ENCODE results near the gene ESYT1. TPM values are rescaled to one million over a fixed set of nuclear protein-coding genes. Genes with fewer than 3 reads are reported as not detected.
"Not testable (repeated sequence)": the region's sequence is repeated elsewhere in the genome, so short reads cannot be mapped to it uniquely, and the experiment has no call there.

Gene ESYT1
- total RNA-seq, 1 experiment from 2014 or later = 138 TPM

DNA sequence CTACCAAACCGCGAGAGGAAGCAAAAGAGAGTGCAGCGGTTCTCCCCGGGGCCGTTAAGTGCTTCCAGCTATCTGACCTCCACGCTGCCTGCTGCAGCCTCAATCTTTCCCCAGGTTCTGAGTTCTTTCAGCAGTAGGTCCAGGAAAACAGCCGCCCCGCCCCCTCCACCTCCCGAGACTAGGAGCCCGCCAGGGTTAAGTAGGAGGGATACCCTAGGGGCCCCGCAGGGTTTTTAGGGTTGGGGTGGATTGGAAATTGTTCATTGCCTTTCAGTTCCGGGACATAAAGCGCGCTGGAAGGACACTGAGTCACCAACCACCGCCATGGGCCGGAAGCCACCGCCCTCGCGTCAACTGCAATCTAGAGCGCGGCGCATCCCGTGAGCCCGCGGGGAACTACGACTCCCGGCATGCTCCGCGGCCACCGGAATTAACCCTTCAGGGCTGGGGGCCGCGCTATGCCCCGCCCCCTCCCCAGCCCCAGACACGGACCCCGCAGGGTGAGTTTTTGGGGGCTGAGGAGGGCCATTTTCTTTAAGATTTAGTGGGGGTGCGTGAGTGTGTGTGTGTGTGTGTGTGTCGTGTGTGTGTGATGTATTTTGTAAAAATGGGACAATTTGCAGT lies 24.2 kb downstream of the ESYT1 start, which contains the start of gene MYL6B:
Gene MYL6B (plus strand): TSS at position 456 of the 624 bp plus-strand sequence. CDS start 1,332 bp downstream, outside the sequence.
- H3K27ac ChIP-seq = peak within 1 kb of the TSS; percentile 88
- H3K9me3 ChIP-seq (replicated peaks) = no peaks in the 10 kb centered on the region
- peak within 1 kb of the TSS; percentile 44 for H3K4me3 ChIP-seq
- H3K4me1 ChIP-seq (replicated peaks) = peaks cover 21% of the 10 kb centered on the region
- DNase-seq (ENCODE audit: low read depth in 1 of 2, low spot score in 2 of 2) = peak; percentile 81 to 91
- H3K36me3 ChIP-seq = no peaks in the 10 kb centered on the region; the same call in 1 of the 2 replicates
- no peaks in the 10 kb centered on the region for H3K27me3 ChIP-seq (replicated peaks)

DNA sequence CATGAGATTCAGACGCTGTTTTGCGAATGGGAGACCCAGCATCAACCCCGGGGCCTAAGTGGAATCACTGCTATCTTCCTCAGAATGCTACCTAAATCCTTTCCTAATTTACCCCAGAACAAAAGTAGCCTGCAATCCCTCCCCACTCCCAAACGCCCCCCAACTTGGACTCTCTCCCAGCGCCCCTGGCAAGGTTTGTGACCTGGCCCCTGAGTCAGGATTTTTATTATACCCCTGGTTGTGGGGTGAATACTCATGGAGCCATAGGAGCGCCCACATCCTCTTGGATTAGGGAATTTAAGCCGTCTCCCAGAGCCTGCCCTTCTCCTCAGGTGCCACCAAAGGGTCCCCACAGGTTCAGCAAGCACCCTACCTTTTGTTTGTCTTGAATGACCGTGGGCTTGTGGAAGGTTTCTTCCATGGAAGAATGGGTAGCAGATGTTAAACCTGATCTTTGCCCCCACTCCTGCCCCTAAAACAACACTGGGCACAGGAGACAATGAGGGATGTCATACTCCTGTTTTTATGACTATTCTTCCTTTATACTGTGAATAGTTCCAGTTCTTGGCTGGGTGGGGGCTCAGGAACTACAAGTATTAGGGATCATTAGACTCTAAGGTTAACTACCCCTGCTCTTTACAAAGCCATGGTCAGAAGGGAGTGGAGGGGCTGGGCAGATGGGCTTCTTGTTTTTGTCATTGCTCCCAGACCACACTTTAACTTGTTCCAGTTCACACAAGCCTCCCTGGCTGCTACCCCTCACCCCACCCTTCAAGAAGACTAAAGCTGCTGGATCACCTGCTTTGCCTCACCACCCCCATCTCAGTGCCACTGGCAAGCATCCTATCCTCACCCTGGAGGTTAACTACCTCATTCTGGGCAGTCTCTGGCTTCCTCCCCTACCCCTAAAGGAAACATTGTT lies 24.9 kb downstream of the ESYT1 start:
- H3K27me3 ChIP-seq (replicated peaks) = no peaks in the 10 kb centered on the region
- peaks cover 26% of the 10 kb centered on the region for H3K4me1 ChIP-seq (replicated peaks)
- DNase-seq (ENCODE audit: low read depth in 1 of 2, low spot score in 2 of 2) = no peak
- no peak overlapping the region; the same call in 1 of the 2 replicates for H3K27ac ChIP-seq
- H3K9me3 ChIP-seq (replicated peaks) = no peaks in the 10 kb centered on the region
- H3K36me3 ChIP-seq = peaks cover 3% of the 10 kb centered on the region; the same call in 1 of the 2 replicates
- H3K4me3 ChIP-seq = peak overlapping the region; percentile 44

DNA sequence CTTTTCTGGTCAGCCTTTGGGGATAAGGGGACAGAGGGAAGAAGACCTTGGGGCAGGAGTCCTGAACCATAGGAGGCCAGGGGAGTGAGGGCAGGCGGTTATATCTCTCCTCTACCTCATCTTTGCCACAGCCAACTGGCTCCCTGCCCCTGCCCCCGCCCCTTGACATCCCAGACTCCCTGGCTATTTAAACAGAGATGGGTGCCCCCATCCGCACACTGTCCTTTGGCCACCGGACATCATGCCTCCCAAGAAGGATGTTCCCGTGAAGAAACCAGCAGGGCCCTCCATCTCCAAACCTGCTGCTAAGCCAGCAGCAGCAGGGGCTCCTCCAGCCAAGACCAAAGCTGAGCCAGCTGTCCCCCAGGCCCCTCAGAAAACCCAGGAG lies 25.6 kb downstream of the ESYT1 start:
- no peaks in the 10 kb centered on the region; the same call in 1 of the 2 replicates for H3K9me3 ChIP-seq (replicated peaks)
- H3K4me3 ChIP-seq = no peak overlapping the region
- peaks cover 26% of the 10 kb centered on the region for H3K4me1 ChIP-seq (replicated peaks)
- H3K27me3 ChIP-seq (replicated peaks) = no peaks in the 10 kb centered on the region
- no peak for DNase-seq (ENCODE audit: low read depth in 1 of 2, low spot score in 2 of 2)
- peaks cover 8% of the 10 kb centered on the region for H3K36me3 ChIP-seq
- no peak overlapping the region for H3K27ac ChIP-seq

DNA sequence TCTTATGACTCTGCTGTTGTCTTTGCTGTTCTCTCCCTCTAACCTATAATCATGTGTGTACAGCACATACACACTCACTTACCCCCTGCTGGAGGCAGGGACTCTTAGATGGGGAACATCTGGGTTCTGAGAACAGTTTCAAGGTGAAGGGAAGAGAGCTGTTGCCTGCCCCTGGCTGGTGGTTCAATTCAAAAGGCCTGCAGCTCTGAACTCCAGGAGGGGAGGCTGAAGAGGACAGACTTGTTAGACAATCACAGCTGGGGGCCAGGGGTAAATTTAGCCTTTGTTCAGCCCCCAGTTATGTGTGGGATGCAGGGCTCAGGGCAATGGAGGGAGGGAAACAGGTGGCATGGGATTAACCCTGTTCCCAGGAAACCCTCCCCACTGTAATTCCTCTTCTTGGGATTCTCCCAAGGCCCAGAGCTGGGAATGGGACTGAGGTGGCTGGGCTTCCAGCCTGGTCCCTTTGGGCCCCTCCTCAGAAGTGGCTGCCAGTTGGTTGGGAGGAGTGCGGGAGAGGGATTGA lies 26.2 kb downstream of the ESYT1 start:
- no peaks in the 10 kb centered on the region; the same call in 1 of the 2 replicates for H3K9me3 ChIP-seq (replicated peaks)
- peaks cover 14% of the 10 kb centered on the region for H3K36me3 ChIP-seq
- DNase-seq (ENCODE audit: low read depth in 1 of 2, low spot score in 2 of 2) = no peak
- H3K4me1 ChIP-seq (replicated peaks) = peaks cover 26% of the 10 kb centered on the region
- H3K27ac ChIP-seq = no peak overlapping the region
- no peaks in the 10 kb centered on the region for H3K27me3 ChIP-seq (replicated peaks)
- H3K4me3 ChIP-seq = no peak overlapping the region

DNA sequence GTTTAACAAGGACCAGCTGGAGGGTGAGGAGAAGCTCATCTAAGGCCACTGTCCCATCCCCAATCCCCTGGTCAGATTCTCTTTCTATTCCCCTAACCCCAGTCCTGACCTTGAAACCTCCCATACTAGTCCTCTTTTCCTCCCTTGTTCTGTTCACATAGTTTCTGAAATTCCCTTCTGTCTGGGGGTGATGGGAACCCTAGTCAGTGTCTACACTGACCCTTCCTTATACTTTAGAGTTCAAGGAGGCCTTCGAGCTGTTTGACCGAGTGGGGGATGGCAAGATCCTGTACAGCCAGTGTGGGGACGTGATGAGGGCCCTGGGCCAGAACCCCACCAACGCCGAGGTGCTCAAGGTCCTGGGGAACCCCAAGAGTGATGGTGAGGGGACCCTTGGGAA lies 26.8 kb downstream of the ESYT1 start:
- no peak for DNase-seq (ENCODE audit: low read depth in 1 of 2, low spot score in 2 of 2)
- Histone ChIP-seq H3K36me3 (peaks cover 20% of the 10 kb centered on the region), H3K27me3 (replicated peaks) (no peaks in the 10 kb centered on the region), H3K4me3 (no peak overlapping the region), H3K27ac (no peak overlapping the region), H3K9me3 (replicated peaks) (no peaks in the 10 kb centered on the region; the same call in 1 of the 2 replicates), H3K4me1 (replicated peaks) (peaks cover 26% of the 10 kb centered on the region)

DNA sequence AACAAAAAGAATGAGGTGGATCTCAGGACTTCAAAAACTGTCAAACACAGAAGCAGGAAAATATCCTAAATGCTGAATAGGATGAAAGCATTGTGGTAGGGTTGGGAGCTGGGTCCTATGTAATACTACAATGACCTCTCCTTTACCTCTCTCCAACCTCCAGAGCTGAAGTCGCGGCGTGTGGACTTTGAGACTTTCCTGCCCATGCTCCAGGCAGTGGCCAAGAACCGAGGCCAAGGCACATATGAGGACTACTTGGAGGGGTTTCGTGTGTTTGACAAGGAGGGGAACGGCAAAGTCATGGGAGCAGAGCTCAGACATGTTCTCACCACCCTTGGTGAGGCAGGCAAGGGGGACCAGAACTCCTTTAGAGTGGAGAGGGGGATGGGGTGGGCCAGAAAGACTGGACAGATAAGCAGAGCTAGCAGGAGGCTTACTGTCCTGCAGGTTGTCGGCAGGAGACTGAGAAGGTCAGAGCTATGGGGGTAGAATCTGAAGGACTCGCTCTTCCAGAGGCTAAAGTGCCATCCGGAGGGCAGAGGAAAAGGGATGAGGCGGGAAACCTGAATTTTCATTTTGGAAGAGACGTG lies 27.3 kb downstream of the ESYT1 start:
- H3K4me1 ChIP-seq (replicated peaks) = peaks cover 31% of the 10 kb centered on the region
- H3K4me3 ChIP-seq = no peak overlapping the region
- no peak overlapping the region for H3K27ac ChIP-seq
- no peaks in the 10 kb centered on the region; the same call in 1 of the 2 replicates for H3K9me3 ChIP-seq (replicated peaks)
- DNase-seq (ENCODE audit: low read depth in 1 of 2, low spot score in 2 of 2) = no peak
- peaks cover 25% of the 10 kb centered on the region for H3K36me3 ChIP-seq
- no peaks in the 10 kb centered on the region for H3K27me3 ChIP-seq (replicated peaks)

DNA sequence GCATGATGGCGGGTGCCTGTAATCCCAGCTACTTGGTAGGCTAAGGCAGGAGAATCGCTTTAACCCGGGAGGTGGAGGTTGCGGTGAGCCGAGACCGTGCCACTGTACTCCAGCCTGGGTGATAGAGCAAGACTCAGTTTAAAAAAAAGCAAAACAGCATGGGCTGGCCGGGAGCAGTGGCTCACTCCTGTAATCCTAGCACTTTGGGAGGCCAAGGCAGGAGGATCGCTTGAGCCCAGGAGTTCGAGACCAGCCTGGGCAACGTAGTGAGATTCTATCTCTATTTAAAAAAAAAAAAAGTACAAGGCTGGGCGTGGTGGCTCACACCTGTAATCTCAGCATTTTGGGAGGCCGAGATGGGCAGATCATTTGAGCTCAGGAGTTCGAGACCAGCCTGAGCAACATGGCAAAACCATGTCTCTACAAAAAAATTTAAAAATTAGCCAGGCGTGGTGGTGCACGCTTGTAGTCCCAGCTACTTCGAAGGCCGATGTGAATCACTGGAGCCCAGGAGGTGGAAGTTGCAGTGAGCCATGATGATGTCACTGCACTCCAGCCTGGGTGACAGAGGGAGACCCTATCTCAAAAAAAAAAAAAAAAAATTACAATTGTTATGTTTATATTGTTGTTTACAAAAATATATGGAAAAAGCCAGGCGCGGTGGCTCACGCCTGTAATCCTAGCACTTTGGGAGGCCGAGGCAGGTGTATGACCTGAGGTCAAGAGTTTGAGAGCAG lies 28.6 kb downstream of the ESYT1 start:
- H3K4me1 ChIP-seq (replicated peaks) = peaks cover 41% of the 10 kb centered on the region
- peaks cover 38% of the 10 kb centered on the region for H3K36me3 ChIP-seq
- H3K9me3 ChIP-seq (replicated peaks); H3K27me3 ChIP-seq (replicated peaks); DNase-seq (ENCODE audit: low read depth in 1 of 2, low spot score in 2 of 2); H3K4me3 ChIP-seq; H3K27ac ChIP-seq: not testable (repeated sequence)

DNA sequence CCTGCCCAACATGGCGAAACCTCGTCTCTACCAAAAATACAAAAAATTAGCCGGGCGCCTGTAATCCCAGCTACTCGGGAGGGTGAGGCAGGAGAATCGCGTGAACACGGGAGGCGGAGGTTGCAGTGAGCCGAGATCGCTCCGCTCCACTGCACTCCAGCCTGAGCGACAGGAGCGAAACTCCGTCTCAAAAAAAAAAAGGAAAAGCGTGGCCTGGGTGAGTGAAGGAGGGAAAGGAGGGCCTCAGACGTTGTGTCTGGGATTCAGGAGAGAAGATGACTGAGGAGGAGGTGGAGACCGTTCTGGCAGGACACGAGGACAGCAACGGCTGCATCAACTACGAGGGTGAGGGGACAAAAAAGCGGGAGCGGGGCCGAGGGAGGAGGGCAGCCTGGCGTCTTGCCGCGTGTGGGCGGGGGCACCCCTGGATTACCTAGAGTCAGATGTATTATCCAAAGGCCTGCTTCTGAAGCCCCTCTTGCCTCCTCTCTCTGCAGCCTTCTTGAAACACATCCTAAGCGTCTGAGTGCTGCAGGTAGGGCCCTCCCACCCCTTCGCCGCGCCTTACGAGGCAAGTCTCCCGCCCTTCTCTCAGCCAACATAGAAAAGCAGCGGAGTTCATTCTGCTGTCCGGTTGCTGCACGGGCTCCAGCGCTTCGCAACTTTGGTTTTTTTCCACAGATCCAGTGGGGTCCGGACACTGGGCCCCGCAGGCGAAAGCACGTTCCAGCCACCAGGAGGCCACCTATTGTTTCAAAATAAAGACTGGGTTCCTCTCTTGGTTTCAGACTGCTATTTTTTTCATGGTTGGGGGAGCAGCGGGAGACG lies 29.3 kb downstream of the ESYT1 start:
- peak overlapping the region; percentile 58 for H3K27ac ChIP-seq
- peaks cover 36% of the 10 kb centered on the region for H3K4me1 ChIP-seq (replicated peaks)
- peaks cover 45% of the 10 kb centered on the region for H3K36me3 ChIP-seq
- H3K9me3 ChIP-seq (replicated peaks) = no peaks in the 10 kb centered on the region; the same call in 1 of the 2 replicates
- no peaks in the 10 kb centered on the region for H3K27me3 ChIP-seq (replicated peaks)
- peak; percentile 88 to 90 for DNase-seq (ENCODE audit: low read depth in 1 of 2, low spot score in 2 of 2)
- H3K4me3 ChIP-seq = peak overlapping the region; percentile 71

DNA sequence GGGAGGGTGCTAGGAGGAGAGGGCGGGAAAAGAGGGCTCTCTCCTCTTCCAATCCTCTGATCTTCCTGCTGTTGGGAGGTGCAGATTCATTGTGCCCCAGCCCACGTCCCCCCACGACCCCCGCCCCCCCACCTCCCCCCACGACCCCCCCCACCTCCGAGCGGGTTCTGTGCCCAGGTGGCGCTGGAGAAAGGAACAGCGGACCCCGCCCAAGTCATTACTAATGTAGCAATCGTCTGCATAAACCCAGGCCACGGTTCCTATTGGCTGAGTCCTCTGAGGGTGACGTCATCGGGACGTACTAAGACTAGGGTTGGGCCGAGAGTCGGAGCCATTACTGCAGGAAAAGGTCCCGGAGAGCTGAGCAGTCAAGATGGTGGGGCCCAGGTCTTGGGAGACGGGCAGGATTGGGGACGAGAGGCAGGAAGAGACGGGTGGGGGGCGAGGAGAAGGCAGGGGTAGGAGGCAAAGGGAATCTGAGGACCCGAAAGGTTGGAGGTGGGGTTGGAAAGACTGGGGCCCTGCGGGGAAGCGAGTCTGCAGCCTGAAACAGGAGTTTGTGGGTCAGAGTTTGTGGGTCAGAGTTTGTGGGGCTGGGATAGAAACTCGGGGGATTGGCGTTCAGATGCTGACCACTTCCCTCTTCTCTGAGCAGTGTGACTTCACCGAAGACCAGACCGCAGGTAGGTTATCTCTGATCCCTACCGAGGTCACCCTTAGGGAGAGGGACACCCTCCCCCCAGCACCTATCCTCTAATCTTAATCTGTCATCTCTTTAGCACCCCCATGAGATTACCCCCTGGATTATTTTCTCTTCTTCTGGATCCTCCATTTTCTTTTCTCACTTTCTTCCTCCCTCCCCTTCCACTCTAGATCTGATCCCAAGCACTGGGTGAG lies 30.2 kb downstream of the ESYT1 start, which contains the start of gene MYL6:
Gene MYL6 (plus strand): TSS at position 331 of the 897 bp plus-strand sequence. CDS start 43 bp downstream, at position 374.
- Histone ChIP-seq H3K4me1 (replicated peaks) (peaks cover 30% of the 10 kb centered on the region), H3K27me3 (replicated peaks) (no peaks in the 10 kb centered on the region), H3K27ac (peak within 1 kb of the TSS; percentile 84), H3K4me3 (peak within 1 kb of the TSS; percentile 71), H3K36me3 (peaks cover 53% of the 10 kb centered on the region), H3K9me3 (replicated peaks) (no peaks in the 10 kb centered on the region; the same call in 1 of the 2 replicates)
- DNase-seq (ENCODE audit: low read depth in 1 of 2, low spot score in 2 of 2) = peak; percentile 86 to 98

DNA sequence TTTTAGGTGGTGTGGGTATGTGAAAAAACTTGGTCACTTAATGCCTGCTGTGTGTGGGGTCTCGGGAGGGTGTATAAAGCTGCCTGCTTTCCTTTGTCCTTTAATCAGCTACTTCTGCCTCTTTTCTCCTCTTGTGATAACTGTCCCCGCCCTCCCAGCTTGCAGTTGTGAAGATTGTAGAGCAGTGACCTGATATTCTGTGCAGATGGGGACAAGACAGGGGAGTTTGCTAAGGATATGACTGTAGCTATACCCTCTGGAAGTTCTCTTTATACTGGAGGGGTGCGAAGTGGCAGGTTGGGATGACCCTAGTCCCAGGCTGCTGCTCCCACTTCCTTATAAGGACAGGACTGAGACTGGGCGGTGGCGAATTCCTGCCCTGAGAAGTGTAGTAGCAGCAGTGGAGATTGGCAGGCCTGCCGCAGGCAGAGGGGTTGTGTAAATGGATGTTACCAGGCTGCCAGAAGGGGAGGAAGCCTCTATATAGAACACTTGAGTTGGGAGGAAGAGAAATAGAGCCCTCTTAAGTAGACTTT lies 30.9 kb downstream of the ESYT1 start:
- H3K4me1 ChIP-seq (replicated peaks) = peaks cover 28% of the 10 kb centered on the region
- H3K36me3 ChIP-seq = peaks cover 60% of the 10 kb centered on the region
- peak overlapping the region; percentile 71 for H3K4me3 ChIP-seq
- no peaks in the 10 kb centered on the region; the same call in 1 of the 2 replicates for H3K9me3 ChIP-seq (replicated peaks)
- H3K27me3 ChIP-seq (replicated peaks) = no peaks in the 10 kb centered on the region
- DNase-seq (ENCODE audit: low read depth in 1 of 2, low spot score in 2 of 2) = peak; percentile 50 to 73
- H3K27ac ChIP-seq = peak overlapping the region; percentile 84

DNA sequence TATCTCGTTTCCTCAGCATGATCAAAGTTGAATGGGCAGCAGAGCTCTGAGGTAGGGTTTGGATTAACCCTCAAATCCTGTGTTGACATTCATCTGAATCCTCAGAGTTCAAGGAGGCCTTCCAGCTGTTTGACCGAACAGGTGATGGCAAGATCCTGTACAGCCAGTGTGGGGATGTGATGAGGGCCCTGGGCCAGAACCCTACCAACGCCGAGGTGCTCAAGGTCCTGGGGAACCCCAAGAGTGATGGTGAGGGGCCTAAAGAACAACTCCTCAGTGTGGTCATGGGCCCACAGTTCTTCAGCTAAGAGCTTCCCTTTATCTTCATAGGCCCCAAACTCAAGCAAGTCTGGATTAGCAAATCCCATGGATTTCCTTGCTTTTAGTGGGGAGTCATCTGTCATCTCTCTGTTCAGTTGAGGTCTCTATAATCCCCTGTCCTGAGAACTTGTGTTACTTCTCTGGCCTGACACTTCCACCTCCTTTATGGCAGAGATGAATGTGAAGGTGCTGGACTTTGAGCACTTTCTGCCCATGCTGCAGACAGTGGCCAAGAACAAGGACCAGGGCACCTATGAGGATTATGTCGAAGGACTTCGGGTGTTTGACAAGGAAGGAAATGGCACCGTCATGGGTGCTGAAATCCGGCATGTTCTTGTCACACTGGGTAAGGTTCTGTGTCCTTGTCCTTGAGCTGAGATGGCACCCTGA lies 31.6 kb downstream of the ESYT1 start:
- Histone ChIP-seq H3K9me3 (replicated peaks) (no peaks in the 10 kb centered on the region; the same call in 1 of the 2 replicates), H3K27ac (peak overlapping the region; percentile 84), H3K27me3 (replicated peaks) (no peaks in the 10 kb centered on the region), H3K4me1 (replicated peaks) (peaks cover 28% of the 10 kb centered on the region), H3K4me3 (peak overlapping the region; percentile 71), H3K36me3 (peaks cover 67% of the 10 kb centered on the region)
- no peak for DNase-seq (ENCODE audit: low read depth in 1 of 2, low spot score in 2 of 2)

Measured in SJSA1 (cell line).